Measurements from ENCODE around the gene HNRNPH1. TPM values are rescaled to one million over a fixed set of nuclear protein-coding genes. Genes with fewer than 3 reads are reported as not detected.

HNRNPH1 gene
- total RNA-seq, 1 donor from 2014 or later = 458 TPM

- no peak for FAIRE-seq
- no peaks in the 10 kb centered on the region for H3K4me1 Mint-ChIP-seq (ENCODE audit: low read depth, unreplicated experiment)
Observed at GRCh38 chr5:179599973-179600372, 23.5 kb downstream of the HNRNPH1 start.

GRCh38 chr5:179599566-179599965 is 23.9 kb downstream of the HNRNPH1 start:
- peaks cover 28% of the 10 kb centered on the region for H3K36me3 ChIP-seq (ENCODE audit: insufficient read depth, low read length)
- no peak overlapping the region for H2AFZ ChIP-seq (ENCODE audit: low read depth, low read length)
- DNase-seq (ENCODE audit: low read depth) (no peak), FAIRE-seq (no peak)
- no peaks in the 10 kb centered on the region for H3K9me3 ChIP-seq (ENCODE audit: insufficient read depth, low read depth, low read length)
- no peak overlapping the region for H3K27ac Mint-ChIP-seq (ENCODE audit: unreplicated experiment)
- peaks cover 28% of the 10 kb centered on the region for H3K36me3 Mint-ChIP-seq (ENCODE audit: low read depth, unreplicated experiment)
- no peak overlapping the region for H3K27ac ChIP-seq (ENCODE audit: low read depth, low read length)
- peaks cover 5% of the 10 kb centered on the region for H3K4me1 ChIP-seq (ENCODE audit: insufficient read depth, low read length)
- TF ChIP-seq CTCF (IDR thresholded peaks at IDR 0.05; ENCODE audit: insufficient read depth, low read depth, low read length) (no peak), EZH2 (IDR thresholded peaks at IDR 0.05; ENCODE audit: insufficient read depth, low read length) (no peak)
- H3K4me3 Mint-ChIP-seq (ENCODE audit: unreplicated experiment) = no peak overlapping the region
- H3K9me3 Mint-ChIP-seq (ENCODE audit: unreplicated experiment) = no peaks in the 10 kb centered on the region
- no peaks in the 10 kb centered on the region for H3K4me1 Mint-ChIP-seq (ENCODE audit: low read depth, unreplicated experiment)
- no peak overlapping the region for H3K4me3 ChIP-seq (ENCODE audit: insufficient read depth, low read depth, low read length)
- H4K20me1 ChIP-seq (ENCODE audit: insufficient read depth, low read length) = peaks cover 7% of the 10 kb centered on the region
- no peak overlapping the region for H3K4me2 ChIP-seq (ENCODE audit: low read length)
- no peaks in the 10 kb centered on the region for H3K27me3 ChIP-seq (ENCODE audit: insufficient read depth, low read length)
- H3K79me2 ChIP-seq (ENCODE audit: insufficient read depth, low read length) = no peaks in the 10 kb centered on the region
- H3K9ac ChIP-seq (ENCODE audit: low read length) = no peak overlapping the region
- H3K27me3 Mint-ChIP-seq (ENCODE audit: low read depth, unreplicated experiment) = no peaks in the 10 kb centered on the region

More at GRCh38 chr5:179599973-179600372, 23.5 kb downstream of the HNRNPH1 start:
- H3K36me3 Mint-ChIP-seq (ENCODE audit: low read depth, unreplicated experiment) = peaks cover 26% of the 10 kb centered on the region
- Histone ChIP-seq H3K9ac (ENCODE audit: low read length) (no peak overlapping the region), H3K4me3 (ENCODE audit: insufficient read depth, low read depth, low read length) (no peak overlapping the region), H3K27me3 (ENCODE audit: insufficient read depth, low read length) (no peaks in the 10 kb centered on the region), H3K4me2 (ENCODE audit: low read length) (no peak overlapping the region), H3K36me3 (ENCODE audit: insufficient read depth, low read length) (peaks cover 25% of the 10 kb centered on the region), H4K20me1 (ENCODE audit: insufficient read depth, low read length) (peaks cover 8% of the 10 kb centered on the region), H3K4me1 (ENCODE audit: insufficient read depth, low read length) (peaks cover 5% of the 10 kb centered on the region), H3K9me3 (ENCODE audit: insufficient read depth, low read depth, low read length) (no peaks in the 10 kb centered on the region), H3K27ac (ENCODE audit: low read depth, low read length) (no peak overlapping the region), H2AFZ (ENCODE audit: low read depth, low read length) (no peak overlapping the region), H3K79me2 (ENCODE audit: insufficient read depth, low read length) (no peaks in the 10 kb centered on the region)
- TF ChIP-seq EZH2 (IDR thresholded peaks at IDR 0.05; ENCODE audit: insufficient read depth, low read length) (no peak), CTCF (IDR thresholded peaks at IDR 0.05; ENCODE audit: insufficient read depth, low read depth, low read length) (no peak)
- no peak overlapping the region for H3K4me3 Mint-ChIP-seq (ENCODE audit: unreplicated experiment)
- H3K9me3 Mint-ChIP-seq (ENCODE audit: unreplicated experiment) = no peaks in the 10 kb centered on the region
- no peak for DNase-seq (ENCODE audit: low read depth)
- H3K27me3 Mint-ChIP-seq (ENCODE audit: low read depth, unreplicated experiment) = no peaks in the 10 kb centered on the region
- no peak overlapping the region for H3K27ac Mint-ChIP-seq (ENCODE audit: unreplicated experiment)

GRCh38 chr5:179599100-179599499 is 24.4 kb downstream of the HNRNPH1 start:
- H3K36me3 ChIP-seq (ENCODE audit: insufficient read depth, low read length) = peaks cover 31% of the 10 kb centered on the region
- H3K79me2 ChIP-seq (ENCODE audit: insufficient read depth, low read length) = no peaks in the 10 kb centered on the region
- FAIRE-seq = no peak

More at GRCh38 chr5:179599100-179599499, 24.4 kb downstream of the HNRNPH1 start:
- Mint-ChIP-seq H3K27me3 (ENCODE audit: low read depth, unreplicated experiment) (no peaks in the 10 kb centered on the region), H3K4me3 (ENCODE audit: unreplicated experiment) (no peak overlapping the region), H3K27ac (ENCODE audit: unreplicated experiment) (no peak overlapping the region), H3K9me3 (ENCODE audit: unreplicated experiment) (no peaks in the 10 kb centered on the region), H3K36me3 (ENCODE audit: low read depth, unreplicated experiment) (peaks cover 28% of the 10 kb centered on the region), H3K4me1 (ENCODE audit: low read depth, unreplicated experiment) (no peaks in the 10 kb centered on the region)
- Histone ChIP-seq H3K9ac (ENCODE audit: low read length) (no peak overlapping the region), H2AFZ (ENCODE audit: low read depth, low read length) (no peak overlapping the region), H3K4me1 (ENCODE audit: insufficient read depth, low read length) (peaks cover 5% of the 10 kb centered on the region), H3K4me2 (ENCODE audit: low read length) (no peak overlapping the region), H3K27ac (ENCODE audit: low read depth, low read length) (no peak overlapping the region), H3K4me3 (ENCODE audit: insufficient read depth, low read depth, low read length) (no peak overlapping the region), H3K9me3 (ENCODE audit: insufficient read depth, low read depth, low read length) (no peaks in the 10 kb centered on the region), H3K27me3 (ENCODE audit: insufficient read depth, low read length) (no peaks in the 10 kb centered on the region), H4K20me1 (ENCODE audit: insufficient read depth, low read length) (peaks cover 2% of the 10 kb centered on the region)
- TF ChIP-seq EZH2 (IDR thresholded peaks at IDR 0.05; ENCODE audit: insufficient read depth, low read length) (no peak), CTCF (IDR thresholded peaks at IDR 0.05; ENCODE audit: insufficient read depth, low read depth, low read length) (no peak)
- DNase-seq (ENCODE audit: low read depth) = no peak
